T1000 (cell line): ENCODE data around the gene SAP30L.

Experiments used
- DNase-seq: peaks from one replicate; lab custom pipeline; 2025; ENCODE audit warnings: mixed read lengths; lab: John Stamatoyannopoulos, UW

Gene SAP30L

GRCh38 chr5:154421868-154422267 is 23.9 kb upstream of the SAP30L start:
- DNase-seq = no peak

- no peak for DNase-seq
Observed at GRCh38 chr5:154422298-154422697, 23.5 kb upstream of the SAP30L start.

GRCh38 chr5:154428208-154428607 is 17.6 kb upstream of the SAP30L start:
- DNase-seq = no peak

GRCh38 chr5:154429341-154429740 is 16.5 kb upstream of the SAP30L start:
- DNase-seq = no peak

- DNase-seq = no peak
Observed at GRCh38 chr5:154430466-154430865, 15.3 kb upstream of the SAP30L start.

- no peak for DNase-seq
Observed at GRCh38 chr5:154430961-154431630, 14.7 kb upstream of the SAP30L start.

GRCh38 chr5:154435226-154435625 is 10.6 kb upstream of the SAP30L start:
- no peak for DNase-seq

GRCh38 chr5:154437281-154437965 is 8.4 kb upstream of the SAP30L start:
- DNase-seq = no peak

GRCh38 chr5:154440540-154440939 is 5.3 kb upstream of the SAP30L start:
- no peak for DNase-seq

GRCh38 chr5:154442801-154443200 is 3.0 kb upstream of the SAP30L start:
- no peak for DNase-seq

- no peak for DNase-seq
Observed at GRCh38 chr5:154444556-154445421, 1.0 kb upstream of the SAP30L start.

GRCh38 chr5:154446195-154447088 is 645 bp downstream of the SAP30L start:
- DNase-seq = peak; percentile 15

GRCh38 chr5:154447089-154447725 is 1.4 kb downstream of the SAP30L start:
- no peak for DNase-seq

- no peak for DNase-seq
Observed at GRCh38 chr5:154449786-154450185, 4.0 kb downstream of the SAP30L start.

- DNase-seq = no peak
Observed at GRCh38 chr5:154451957-154452356, 6.2 kb downstream of the SAP30L start.

GRCh38 chr5:154455585-154455984 is 9.8 kb downstream of the SAP30L start:
- DNase-seq = no peak

GRCh38 chr5:154456540-154456939 is 10.7 kb downstream of the SAP30L start:
- no peak for DNase-seq

- DNase-seq = no peak
Observed at GRCh38 chr5:154459015-154459414, 13.2 kb downstream of the SAP30L start.

- DNase-seq = no peak
Observed at GRCh38 chr5:154460172-154460571, 14.4 kb downstream of the SAP30L start.

- no peak for DNase-seq
Observed at GRCh38 chr5:154461531-154461930, 15.7 kb downstream of the SAP30L start.

- no peak for DNase-seq
Observed at GRCh38 chr5:154464438-154464837, 18.6 kb downstream of the SAP30L start.
